Measurements from ENCODE around the gene PHC3. TPM values are rescaled to one million over a fixed set of nuclear protein-coding genes. Genes with fewer than 3 reads are reported as not detected.

PHC3 gene
- total RNA-seq, 2 experiments from 2014 or later = 40.6 to 89.7 TPM

GRCh38 chr3:170109579-170110293 lies 71.8 kb downstream of the PHC3 start:
- peaks cover 96% of the 10 kb centered on the region for H3K36me3 ChIP-seq (ENCODE audit: insufficient read depth, low read length)
- no peak overlapping the region for H3K4me2 ChIP-seq (ENCODE audit: low read length)
- H2AFZ ChIP-seq (ENCODE audit: low read length) = no peak overlapping the region
- H3K9me3 ChIP-seq (ENCODE audit: low read length) = no peaks in the 10 kb centered on the region
- intact Hi-C loops (cut with micrococcal nuclease; ENCODE audit: unreplicated experiment) = no loop called here
- no peak for DNase-seq (ENCODE audit: low spot score)
- no peak overlapping the region for H3K4me3 ChIP-seq (ENCODE audit: low read depth, low read length, poor library complexity, severe bottlenecking)
- no peak overlapping the region for H3K27ac ChIP-seq (ENCODE audit: low read depth, low read length, poor library complexity, severe bottlenecking)
- ChIA-PET POLR2A (interaction anchor here (0.6 to 1.8 kb wide), 4 partner anchors 11 to 198 kb away, joined by 3 to 7 read pairs (median 4); no protein-coding TSS in a partner anchor), CTCF (ENCODE audit: unreplicated experiment) (no interaction called here)
- BruUV-seq (replicated peaks) = no TSS peak
- H3K79me2 ChIP-seq (ENCODE audit: insufficient read depth, low read depth, low read length) = peaks cover 11% of the 10 kb centered on the region; the same call in 1 of the 2 replicates
- no peak for TF ChIP-seq CTCF (conservative IDR thresholded peaks at IDR 0.05; ENCODE audit: low read length)
- TF ChIP-seq EZH2phosphoT487 (IDR thresholded peaks at IDR 0.05; ENCODE audit: borderline replicate concordance, low read depth, low read length) = no peak
- H3K4me1 ChIP-seq (ENCODE audit: insufficient read depth, low read length, poor library complexity, severe bottlenecking) = peaks cover 5% of the 10 kb centered on the region
- H3K9me2 ChIP-seq (ENCODE audit: insufficient read depth, low read length) = no peaks in the 10 kb centered on the region
- H4K20me1 ChIP-seq (ENCODE audit: insufficient read depth, low read length) = no peaks in the 10 kb centered on the region

GRCh38 chr3:170108955-170109354 lies 72.6 kb downstream of the PHC3 start:
- BruUV-seq (replicated peaks) = no TSS peak
- Histone ChIP-seq H3K9me3 (ENCODE audit: low read length) (no peaks in the 10 kb centered on the region), H3K4me3 (ENCODE audit: low read depth, low read length, poor library complexity, severe bottlenecking) (no peak overlapping the region), H3K27ac (ENCODE audit: low read depth, low read length, poor library complexity, severe bottlenecking) (no peak overlapping the region), H3K36me3 (ENCODE audit: insufficient read depth, low read length) (peaks cover 96% of the 10 kb centered on the region), H3K4me1 (ENCODE audit: insufficient read depth, low read length, poor library complexity, severe bottlenecking) (peaks cover 5% of the 10 kb centered on the region), H4K20me1 (ENCODE audit: insufficient read depth, low read length) (no peaks in the 10 kb centered on the region), H2AFZ (ENCODE audit: low read length) (no peak overlapping the region), H3K9me2 (ENCODE audit: insufficient read depth, low read length) (no peaks in the 10 kb centered on the region), H3K79me2 (ENCODE audit: insufficient read depth, low read depth, low read length) (peaks cover 7% of the 10 kb centered on the region; the same call in 1 of the 2 replicates), H3K4me2 (ENCODE audit: low read length) (no peak overlapping the region)
- no peak for DNase-seq (ENCODE audit: low spot score)
- TF ChIP-seq CTCF (conservative IDR thresholded peaks at IDR 0.05; ENCODE audit: low read length) (no peak), EZH2phosphoT487 (IDR thresholded peaks at IDR 0.05; ENCODE audit: borderline replicate concordance, low read depth, low read length) (no peak)
- intact Hi-C loops (cut with micrococcal nuclease; ENCODE audit: unreplicated experiment) = no loop called here
- POLR2A ChIA-PET = interaction anchor here (1.0 to 1.8 kb wide), 3 partner anchors 11 to 71 kb away, joined by 4 to 7 read pairs (median 5); no protein-coding TSS in a partner anchor
- CTCF ChIA-PET (ENCODE audit: unreplicated experiment) = no interaction called here

- no peak overlapping the region for H3K4me2 ChIP-seq (ENCODE audit: low read length)
- H3K79me2 ChIP-seq (ENCODE audit: insufficient read depth, low read depth, low read length) = peaks cover 7% of the 10 kb centered on the region; the same call in 1 of the 2 replicates
- BruUV-seq (replicated peaks) = no TSS peak
- H3K4me1 ChIP-seq (ENCODE audit: insufficient read depth, low read length, poor library complexity, severe bottlenecking) = peaks cover 5% of the 10 kb centered on the region
- CTCF ChIA-PET (ENCODE audit: unreplicated experiment) = no interaction called here
- no peak overlapping the region for H3K4me3 ChIP-seq (ENCODE audit: low read depth, low read length, poor library complexity, severe bottlenecking)
- no peaks in the 10 kb centered on the region for H4K20me1 ChIP-seq (ENCODE audit: insufficient read depth, low read length)
- no peak overlapping the region for H3K27ac ChIP-seq (ENCODE audit: low read depth, low read length, poor library complexity, severe bottlenecking)
- POLR2A ChIA-PET = interaction anchor here (1.8 kb wide), 1 partner anchor 42 kb away, joined by 5 read pairs; no protein-coding TSS in a partner anchor
- no peak for DNase-seq (ENCODE audit: low spot score)
- H3K9me2 ChIP-seq (ENCODE audit: insufficient read depth, low read length) = no peaks in the 10 kb centered on the region
- no peak overlapping the region for H2AFZ ChIP-seq (ENCODE audit: low read length)
- TF ChIP-seq CTCF (conservative IDR thresholded peaks at IDR 0.05; ENCODE audit: low read length) (no peak), EZH2phosphoT487 (IDR thresholded peaks at IDR 0.05; ENCODE audit: borderline replicate concordance, low read depth, low read length) (no peak)
- intact Hi-C loops (cut with micrococcal nuclease; ENCODE audit: unreplicated experiment) = no loop called here
- peaks cover 94% of the 10 kb centered on the region for H3K36me3 ChIP-seq (ENCODE audit: insufficient read depth, low read length)
- H3K9me3 ChIP-seq (ENCODE audit: low read length) = no peaks in the 10 kb centered on the region
These were observed 73.6 kb downstream of the PHC3 start for GRCh38 chr3:170107941-170108340.

All from OCI-LY7 (cell line).